Activated CD8-positive, alpha-beta memory T cell treated with anti-CD3 and anti-CD28 coated beads, Interleukin-2, amount 50 U/mL, for 1 hour (primary cell): ENCODE measurements around the gene TROAP.
"Not testable (repeated sequence)": the region's sequence is repeated elsewhere in the genome, so short reads cannot be mapped to it uniquely, and the experiment has no call there.

ENCODE experiments used
- DNase-seq: peaks from one replicate; pipeline ENCODE4 v3.0.0-alpha.2; 2020; ENCODE audit errors: extremely low read depth

TROAP gene

GRCh38 chr12:49322708-49323523, at the start of gene TROAP:
TSS of gene TROAP (plus strand) at chr12:49323255. CDS start at chr12:49323609, 354 bp downstream.
- peak; percentile 91 for DNase-seq

- DNase-seq: no peak
Measured at GRCh38 chr12:49273726-49274395, 49.2 kb upstream of the TROAP start.

- no peak for DNase-seq
Measured at GRCh38 chr12:49274396-49275069, 48.5 kb upstream of the TROAP start.

- no peak for DNase-seq
Measured at GRCh38 chr12:49276304-49277290, 46.5 kb upstream of the TROAP start.

- DNase-seq: no peak
Measured at GRCh38 chr12:49277466-49277865, 45.6 kb upstream of the TROAP start.

GRCh38 chr12:49279706-49280159, 43.3 kb upstream of the TROAP start:
- DNase-seq: no peak

- DNase-seq: not testable (repeated sequence)
Measured at GRCh38 chr12:49280545-49280944, 42.5 kb upstream of the TROAP start.

- no peak for DNase-seq
Measured at GRCh38 chr12:49282302-49282701, 40.8 kb upstream of the TROAP start.

- not testable (repeated sequence) for DNase-seq
Measured at GRCh38 chr12:49282740-49283375, 40.2 kb upstream of the TROAP start.

- DNase-seq: no peak
Measured at GRCh38 chr12:49283541-49284429, 39.3 kb upstream of the TROAP start.

GRCh38 chr12:49284672-49285071, 38.4 kb upstream of the TROAP start:
- no peak for DNase-seq

- DNase-seq: no peak
Measured at GRCh38 chr12:49287876-49288275, 35.2 kb upstream of the TROAP start.

- no peak for DNase-seq
Measured at GRCh38 chr12:49288412-49288853, 34.6 kb upstream of the TROAP start.

- no peak for DNase-seq
Measured at GRCh38 chr12:49288922-49289555, 34.0 kb upstream of the TROAP start.

- DNase-seq: no peak
Measured at GRCh38 chr12:49292729-49293055, 30.4 kb upstream of the TROAP start.

GRCh38 chr12:49293056-49293956, 29.7 kb upstream of the TROAP start:
- no peak for DNase-seq

- no peak for DNase-seq
Measured at GRCh38 chr12:49294086-49294803, 28.8 kb upstream of the TROAP start.

- no peak for DNase-seq
Measured at GRCh38 chr12:49294804-49295081, 28.3 kb upstream of the TROAP start.
